GM19324 (cell line): Measurements from ENCODE around the gene WSB2.
A peak's percentile ranks its signal among the peaks of the same experiment; 100 is the strongest.
"Not testable (repeated sequence)": the region's sequence is repeated elsewhere in the genome, so short reads cannot be mapped to it uniquely, and the experiment has no call there.

Source experiments
- ATAC-seq: cut with Tn5 transposase; IDR thresholded peaks from one replicate; pipeline ENCODE4 v1.9.1; 2021; ENCODE audit warnings: mild to moderate bottlenecking, moderate library complexity; ENCODE audit not compliant: unreplicated experiment, low FRiP score

WSB2 gene

DNA sequence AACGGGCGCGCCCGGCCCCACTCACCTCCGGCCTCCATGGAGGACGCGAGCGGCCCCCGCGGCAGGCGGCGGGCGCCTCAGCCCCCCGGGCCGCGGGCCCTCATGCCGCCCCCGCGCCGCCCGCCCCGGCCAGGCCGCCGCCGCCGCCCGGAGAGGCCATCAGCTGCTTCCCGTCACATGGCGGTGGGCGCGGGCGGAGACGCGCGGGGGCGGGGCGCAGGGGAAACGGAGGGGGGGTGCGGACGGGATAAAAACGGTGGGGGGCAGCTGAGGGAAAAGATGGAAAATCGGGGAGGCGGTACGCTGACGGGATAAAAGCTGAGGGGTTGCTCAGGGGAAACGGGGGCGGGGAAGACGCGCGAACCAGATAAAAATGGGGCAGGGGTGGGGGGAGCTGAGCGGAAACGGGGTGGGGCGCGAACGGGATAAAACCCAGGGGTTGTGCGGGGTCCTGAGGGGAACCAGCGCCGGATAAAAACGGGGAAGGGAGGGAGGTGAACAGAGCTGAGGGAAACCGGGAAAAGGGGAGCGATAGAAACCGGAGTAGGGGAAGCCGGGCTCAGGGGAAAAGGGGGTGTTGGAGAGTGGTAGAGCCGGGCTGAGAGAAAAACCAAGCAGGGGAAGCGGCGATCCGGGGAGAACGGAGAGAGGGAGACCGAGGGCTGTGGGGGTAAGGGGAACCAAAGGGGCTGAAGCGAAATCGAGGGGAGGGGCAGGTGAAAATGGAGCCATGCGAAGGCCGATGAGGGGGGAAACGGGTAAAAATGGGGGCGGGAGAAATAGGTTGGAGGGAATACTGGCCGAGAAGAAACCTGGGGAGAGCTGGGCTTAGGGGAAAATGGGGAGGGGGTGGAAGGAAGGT, at the start of gene WSB2:
Gene WSB2, minus strand, starts transcription at position 169 of the 862 bp plus-strand sequence. Its CDS starts 131 bp downstream, at position 38.
- peak; percentile 58 for ATAC-seq

DNA sequence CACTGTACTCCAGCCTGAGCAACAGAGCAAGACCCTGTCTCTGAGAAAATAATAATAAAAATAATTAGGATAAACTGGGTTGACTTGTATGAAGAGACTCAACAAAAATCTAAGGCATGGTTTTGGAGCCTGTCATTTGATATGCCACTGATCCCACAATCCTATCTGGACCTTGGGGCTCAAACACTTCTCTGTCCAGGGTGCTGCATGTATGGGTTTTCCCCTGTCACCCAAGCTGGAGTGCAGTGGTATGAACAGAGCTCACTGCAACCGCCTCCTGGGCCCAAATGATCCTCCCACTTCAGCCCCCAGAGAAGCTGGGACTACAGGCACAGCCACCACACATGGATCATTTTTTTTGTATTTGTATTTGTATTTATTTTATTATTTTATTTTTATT, 48.1 kb upstream of the WSB2 start:
- ATAC-seq = no peak

DNA sequence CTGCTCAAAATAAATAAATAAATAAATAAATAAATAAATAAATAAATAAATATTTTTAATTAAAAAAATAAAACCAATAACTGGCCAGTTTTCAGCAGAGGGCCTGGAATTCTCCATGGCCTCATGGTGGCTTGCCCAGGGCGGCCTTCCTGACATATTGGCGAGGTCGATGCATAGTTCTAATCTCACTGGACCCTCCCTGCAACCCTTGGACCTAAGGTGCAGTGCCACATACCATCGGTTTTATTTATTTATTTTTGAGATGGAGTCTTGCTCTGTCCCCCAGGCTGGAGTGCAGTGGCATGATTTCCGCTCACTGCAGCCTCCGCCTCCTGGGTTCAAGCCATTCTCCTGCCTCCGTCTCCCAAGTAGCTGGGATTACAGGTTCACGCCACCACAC, 46.7 kb upstream of the WSB2 start:
- ATAC-seq = no peak

DNA sequence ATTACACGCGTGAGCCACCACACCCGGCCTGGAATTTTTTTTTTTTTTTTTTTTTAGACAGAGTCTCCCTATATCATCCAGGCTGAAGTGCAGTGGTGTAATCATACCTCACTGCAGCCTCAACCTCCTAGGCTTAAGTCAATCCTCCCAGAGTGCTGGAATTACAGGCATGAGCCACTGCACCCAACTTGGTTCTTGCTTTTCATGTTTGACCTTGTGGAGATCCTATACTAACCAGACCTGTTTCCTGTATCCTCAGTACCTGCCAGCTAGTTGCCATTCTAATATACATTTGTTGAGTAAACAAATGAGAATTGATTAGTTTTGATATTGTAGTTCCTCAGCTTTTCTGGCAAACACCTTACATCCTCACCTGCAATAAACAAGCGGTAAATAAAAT, 46.0 kb upstream of the WSB2 start:
- no peak for ATAC-seq

DNA sequence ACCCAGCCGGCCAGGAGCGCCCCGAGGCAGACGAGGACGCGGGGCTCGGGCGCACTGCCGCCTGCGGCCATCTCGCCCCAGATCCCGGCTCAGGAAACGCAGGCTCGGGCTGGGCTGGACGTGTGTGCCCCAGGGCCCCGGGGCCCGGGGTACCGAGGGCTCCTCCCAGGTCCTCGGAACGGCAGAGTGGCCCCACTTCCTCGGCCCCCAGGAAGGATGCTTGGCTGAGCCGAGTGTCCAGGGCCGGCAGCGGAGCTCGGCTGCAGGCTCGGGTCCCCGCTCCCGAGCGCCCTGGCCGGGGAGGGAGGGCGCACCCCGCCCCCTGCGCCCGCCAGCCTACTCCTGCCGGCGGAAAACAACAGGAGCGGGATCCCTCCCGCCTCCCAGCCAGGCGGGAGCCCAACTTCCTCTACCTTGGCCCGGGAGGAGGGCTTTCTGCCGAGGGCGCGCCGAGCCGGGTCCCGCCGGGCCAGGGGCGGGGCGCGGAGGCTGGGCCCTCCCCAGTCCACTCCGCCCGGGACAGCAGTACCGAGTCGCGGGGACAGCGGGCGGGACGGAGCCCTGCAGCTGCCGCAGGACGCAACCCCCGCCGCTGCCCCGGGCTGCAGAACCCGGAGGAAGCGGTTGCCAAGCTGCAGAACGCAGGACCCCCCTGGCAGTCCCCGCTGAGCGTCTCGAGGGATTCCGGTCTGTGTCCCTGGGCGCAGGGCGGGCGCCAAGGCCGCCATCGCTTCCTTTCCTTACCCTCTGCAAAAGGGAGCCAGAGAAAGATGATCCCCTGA, 42.8 kb upstream of the WSB2 start, which contains the start of gene VSIG10:
Gene VSIG10, minus strand, starts transcription at position 411 of the 782 bp plus-strand sequence. Its CDS starts 340 bp downstream, at position 71.
- peak; percentile 47 for ATAC-seq

DNA sequence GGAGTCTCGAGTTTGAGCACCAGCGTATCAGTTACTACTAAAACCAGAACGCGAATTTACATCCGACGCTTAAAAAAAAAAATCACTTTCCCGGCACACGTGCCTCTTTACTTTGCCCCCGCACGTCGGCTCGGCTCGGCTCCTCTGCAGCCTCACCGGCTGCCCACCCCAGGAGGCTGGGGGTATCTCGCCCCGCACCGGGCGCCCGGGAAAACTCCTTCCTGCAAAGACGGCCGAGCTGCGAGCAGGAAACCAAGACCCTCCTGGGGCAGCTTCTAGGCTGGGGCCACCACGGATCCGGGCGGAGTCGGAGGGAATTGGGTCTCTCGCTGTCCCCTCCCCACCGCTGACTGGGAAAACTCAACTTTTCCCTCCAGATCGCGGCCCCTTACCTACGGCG, 42.2 kb upstream of the WSB2 start:
- no peak for ATAC-seq

DNA sequence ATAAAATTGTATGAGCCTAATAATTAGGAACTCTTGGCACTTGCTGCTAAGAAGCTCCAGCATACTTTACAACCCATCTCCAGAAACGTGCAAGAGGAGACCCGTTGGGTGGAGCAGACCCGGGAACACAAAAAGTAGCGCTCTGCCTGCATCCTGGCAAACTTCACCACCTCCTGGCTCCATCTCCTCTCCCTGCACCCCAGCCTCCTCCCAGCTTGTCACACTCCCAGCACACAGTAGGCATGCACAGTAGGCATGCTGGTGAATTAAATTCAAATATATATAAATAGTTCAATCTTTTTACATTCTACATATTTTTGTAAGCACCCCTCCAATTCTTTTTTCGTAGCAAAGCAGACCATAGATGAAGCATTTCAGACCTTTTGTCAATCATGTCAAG, 41.6 kb upstream of the WSB2 start:
- no peak for ATAC-seq

DNA sequence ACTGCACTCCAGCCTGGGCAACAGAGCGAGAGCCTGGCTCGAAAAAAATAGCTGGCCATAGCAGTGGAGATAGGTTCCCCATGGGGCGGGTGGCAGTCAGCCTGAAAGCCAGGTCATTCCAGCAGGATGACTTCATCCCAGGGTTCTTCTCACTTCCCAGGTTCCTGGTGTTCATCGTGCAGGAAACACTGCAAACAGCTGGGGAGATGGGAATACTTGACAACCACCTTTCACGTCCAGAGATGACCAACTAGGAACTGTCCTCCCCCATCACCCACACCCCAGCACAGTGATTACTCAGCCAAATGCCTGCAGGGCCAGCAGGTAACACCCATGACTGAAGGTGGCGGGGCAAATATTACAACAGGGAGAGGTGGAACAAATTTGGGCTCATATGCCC, 41.1 kb upstream of the WSB2 start:
- ATAC-seq = no peak

DNA sequence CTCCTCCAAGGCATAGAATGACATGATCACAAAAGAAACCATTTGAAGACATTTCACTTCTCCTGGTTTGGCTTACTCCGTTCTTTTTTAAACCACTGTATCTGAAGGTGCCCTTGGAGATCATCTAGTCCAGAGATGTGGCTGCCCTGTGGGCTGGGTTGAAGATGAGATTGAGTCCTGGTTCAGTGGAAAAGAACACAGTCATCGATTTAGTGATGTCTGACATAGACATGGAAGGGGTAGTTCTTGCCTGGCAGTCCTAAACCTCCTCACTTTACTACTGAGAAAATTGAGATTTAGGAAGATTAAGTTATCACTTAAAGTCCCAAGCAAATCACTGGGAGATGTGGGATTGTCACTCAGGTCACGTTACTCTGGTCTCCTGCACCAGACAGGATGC, 40.1 kb upstream of the WSB2 start:
- ATAC-seq = no peak

DNA sequence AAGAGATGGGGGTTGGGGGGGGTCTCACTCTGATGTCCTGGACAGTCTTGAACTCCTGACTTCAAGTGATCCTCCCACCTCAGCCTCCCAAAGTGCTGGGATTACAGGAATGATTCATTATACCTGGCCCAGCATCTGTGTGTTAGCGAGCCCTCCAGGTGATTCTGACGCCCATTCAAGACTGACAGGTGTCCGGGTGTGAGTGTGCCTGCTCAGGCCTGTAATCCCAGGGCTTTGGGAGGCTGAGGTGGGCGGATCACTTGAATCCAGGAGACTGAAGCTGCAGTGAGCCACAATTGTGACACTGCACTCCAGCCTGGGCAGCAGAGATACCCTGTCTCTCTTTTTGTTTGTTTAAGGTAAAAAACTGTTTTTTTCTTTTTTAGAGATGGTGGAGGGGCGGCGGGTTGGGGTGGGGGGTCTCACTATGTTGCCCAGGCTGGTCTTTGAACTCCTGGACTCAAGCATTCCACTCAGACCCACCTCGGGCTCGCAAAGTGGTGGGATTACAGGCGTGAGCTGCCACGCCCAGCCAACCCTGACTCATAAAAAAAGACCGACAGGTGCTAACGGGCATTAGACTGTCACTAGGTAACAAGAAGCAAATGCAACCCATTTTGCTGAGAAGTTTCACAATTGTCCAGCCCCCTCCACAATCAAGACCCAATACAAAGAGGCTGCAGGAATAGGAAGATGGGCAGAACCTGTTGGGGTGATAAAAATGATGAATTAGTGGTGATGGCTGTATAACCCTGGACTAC, 38.1 kb upstream of the WSB2 start:
- no peak for ATAC-seq

DNA sequence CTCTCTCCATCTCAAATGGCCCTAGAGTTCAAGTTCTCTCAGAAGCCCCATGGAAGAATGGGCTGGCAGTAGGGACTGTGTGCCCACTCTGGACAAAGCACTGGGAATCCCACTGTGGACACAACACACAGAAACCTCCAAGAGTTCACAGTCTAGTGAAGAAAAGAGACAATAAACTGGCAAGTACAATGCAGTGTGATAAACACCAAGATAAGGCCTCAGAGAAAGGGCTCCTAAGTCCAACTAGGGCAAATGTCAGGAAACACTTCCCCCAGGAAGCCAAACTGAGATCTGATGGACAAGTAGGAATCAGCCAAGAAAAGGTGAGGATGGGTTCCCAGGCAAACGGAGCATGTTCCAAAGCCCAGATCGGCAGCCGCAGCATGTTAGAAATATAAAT, 37.4 kb upstream of the WSB2 start:
- ATAC-seq = no peak

DNA sequence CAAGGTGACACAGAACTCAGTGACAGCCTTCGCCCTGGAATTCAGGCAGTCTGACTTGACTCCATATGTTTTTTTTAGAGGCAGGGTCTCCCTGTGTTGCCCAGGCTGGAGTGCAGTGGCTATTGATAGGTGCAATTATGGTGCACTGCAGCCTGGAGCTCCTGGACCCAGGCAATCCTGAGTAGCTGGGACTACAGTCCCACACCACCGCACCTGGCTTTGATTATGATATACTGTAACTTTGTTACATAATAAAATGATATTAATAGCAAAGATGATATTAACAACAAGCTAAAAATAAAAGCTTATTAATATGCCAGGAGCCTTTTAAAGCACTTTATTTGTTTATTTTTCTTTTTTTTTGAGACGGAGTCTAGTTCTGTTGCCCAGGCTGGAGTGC, 33.1 kb upstream of the WSB2 start:
- no peak for ATAC-seq

DNA sequence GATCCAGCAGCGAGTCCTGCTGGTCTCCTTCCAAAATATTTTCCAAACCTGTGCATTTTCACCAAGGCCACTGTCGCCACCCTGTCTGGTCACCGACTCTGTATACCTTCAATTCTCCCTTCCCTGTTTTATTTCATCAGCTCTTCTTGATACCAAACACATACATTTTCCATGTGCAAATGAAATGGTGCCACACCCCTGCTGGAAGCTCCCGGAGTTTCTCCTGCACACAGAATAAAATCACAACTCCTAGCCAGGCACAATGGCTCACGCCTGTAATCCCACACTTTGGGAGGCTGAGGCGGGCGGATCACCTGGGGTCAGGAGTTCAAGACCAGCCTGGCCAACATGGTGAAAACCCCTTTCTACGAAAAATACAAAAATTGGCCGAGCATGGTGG, 28.8 kb upstream of the WSB2 start:
- ATAC-seq = no peak

DNA sequence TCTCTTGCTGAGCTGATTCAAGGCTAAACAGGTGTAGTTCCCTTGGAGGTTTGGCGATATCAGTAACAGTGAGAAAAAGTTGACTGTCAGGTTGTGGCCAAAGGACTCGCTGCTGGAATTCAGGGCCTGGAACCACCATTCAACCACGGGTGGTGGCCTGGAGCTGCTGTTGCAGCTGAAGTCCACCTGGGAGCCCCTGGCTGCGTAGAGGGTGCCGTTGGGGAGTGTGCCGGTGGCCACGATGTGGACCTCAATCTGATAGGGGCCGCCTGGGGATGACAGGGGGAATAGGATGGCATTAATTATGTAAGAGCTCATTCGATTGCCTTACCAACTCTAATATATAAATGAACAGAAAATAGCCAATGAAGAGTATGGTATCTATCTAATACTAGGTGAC, 21.2 kb upstream of the WSB2 start:
- no peak for ATAC-seq

DNA sequence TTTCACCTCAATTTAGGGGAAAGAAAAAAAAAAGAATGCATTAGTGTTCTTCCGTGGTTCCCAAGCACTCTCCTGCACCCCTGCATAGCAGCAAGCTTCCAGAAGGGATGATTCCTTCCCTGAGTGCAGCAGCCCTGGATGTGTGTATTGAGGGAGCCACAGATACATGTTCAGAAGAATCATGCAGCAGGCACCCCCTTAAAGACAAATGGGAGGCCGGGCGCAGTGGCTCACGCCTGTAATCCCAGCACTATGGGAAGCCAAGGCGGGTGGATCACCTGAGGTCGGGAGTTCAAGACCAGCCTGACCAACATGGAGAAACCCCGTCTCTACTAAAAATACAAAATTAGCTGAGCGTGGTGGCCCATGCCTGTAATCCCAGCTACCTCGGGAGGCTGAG, 20.5 kb upstream of the WSB2 start:
- not testable (repeated sequence) for ATAC-seq

DNA sequence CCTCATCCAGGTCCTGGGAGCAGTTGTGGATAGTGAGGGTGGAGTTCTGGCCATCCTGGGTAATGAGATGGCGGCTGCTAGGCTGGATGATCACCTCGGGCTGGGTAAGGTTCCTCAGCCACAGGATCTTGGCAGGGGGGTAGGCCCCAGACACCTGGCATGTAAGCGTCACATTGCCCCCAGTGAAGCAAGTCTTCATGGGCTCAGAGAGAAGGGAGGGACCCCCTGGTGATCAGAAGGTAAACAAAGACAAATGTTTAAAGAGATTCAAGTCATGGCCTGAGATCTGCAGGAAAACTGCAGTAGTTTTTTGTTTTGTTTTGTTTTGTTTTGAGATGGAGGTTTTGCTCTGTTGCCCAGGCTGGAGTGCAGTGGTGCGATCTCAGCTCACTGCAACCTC, 12.8 kb upstream of the WSB2 start:
- no peak for ATAC-seq

DNA sequence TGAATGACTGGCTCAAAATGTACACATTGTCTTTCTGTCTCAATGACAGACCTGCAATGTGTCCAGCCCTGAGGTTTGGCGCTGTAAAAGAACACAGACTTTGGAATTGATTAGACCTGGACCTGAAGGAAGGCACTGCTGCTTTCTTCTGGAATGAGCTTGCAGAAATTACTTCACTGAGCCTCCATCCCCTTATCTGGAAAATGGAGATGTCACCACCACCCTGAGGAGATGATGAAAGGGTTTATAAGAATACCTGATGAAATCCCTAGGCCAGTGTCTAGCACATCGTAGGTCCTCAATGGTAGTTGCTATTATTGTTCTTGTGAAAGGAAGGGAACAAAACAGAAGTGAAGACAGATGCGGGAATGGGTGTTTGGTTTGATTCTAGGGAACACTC, 9.7 kb upstream of the WSB2 start:
- no peak for ATAC-seq

DNA sequence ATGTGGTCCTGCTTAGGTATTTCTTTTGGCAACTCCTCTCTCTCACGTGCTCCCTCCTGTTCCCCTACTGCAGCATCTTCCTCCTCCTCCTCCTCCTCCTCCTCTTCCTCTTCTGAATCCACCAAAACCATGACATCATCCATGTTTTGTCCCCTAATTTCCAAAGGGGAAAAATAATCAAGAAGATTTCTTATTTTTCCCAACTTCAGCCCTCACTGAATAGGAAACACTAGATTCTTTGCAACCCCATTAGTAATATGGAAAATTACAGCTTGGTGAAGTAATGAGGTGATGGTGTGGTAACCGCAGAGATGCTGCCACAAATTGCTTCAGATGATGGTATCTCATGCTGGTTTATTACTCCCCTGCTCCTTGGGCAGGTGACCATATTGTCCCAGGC, 7.5 kb upstream of the WSB2 start:
- no peak for ATAC-seq

DNA sequence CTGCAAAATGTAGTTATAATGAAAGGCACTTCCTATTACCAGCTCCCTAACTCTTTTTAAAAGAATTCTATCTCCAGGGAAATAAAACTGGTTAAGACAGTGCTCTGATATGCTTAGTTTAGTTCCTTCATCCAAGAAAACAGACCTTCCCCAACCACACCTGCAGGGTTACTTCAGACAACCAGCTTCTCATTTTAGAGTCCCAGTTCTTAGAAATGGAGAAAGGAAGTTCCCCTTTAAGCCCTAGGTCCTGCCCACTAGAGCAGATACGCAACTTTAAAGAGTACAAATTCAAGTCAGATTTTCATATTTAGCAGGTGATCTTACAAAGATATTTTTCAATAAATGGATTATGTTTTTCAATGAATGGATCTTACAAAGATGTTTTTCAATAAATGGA, 4.4 kb upstream of the WSB2 start:
- ATAC-seq = no peak

DNA sequence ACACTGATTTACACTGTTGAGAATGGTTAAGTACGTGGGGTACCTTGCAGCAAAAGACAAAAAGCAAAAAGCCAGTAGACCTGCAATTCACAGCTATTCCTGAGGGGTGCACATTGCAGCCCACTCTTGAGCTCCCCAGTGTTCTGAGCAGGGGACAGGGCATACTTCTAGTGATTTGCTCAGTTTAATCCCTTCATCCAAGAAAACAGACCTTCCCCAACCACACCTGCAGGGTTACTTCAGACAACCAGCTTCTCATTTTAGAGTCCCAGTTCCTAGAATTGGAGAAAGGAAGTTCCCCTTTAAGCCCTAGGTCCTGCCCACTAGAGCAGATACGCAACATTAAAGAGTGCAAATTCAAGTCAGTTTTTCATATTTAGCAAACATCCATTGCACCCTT, 3.6 kb upstream of the WSB2 start:
- ATAC-seq = no peak
